GM12873 (cell line): ENCODE data around the gene CNTF.

ENCODE experiments used
- CTCF ChIP-seq: IDR thresholded peaks from 2 replicates; pipeline ENCODE4 v1.5.1; 2012; ENCODE audit warnings: low read depth, mild to moderate bottlenecking, moderate library complexity, low read length, control low read depth; ENCODE audit not compliant: insufficient read depth; ENCODE audit errors: missing control alignments

CNTF gene

DNA sequence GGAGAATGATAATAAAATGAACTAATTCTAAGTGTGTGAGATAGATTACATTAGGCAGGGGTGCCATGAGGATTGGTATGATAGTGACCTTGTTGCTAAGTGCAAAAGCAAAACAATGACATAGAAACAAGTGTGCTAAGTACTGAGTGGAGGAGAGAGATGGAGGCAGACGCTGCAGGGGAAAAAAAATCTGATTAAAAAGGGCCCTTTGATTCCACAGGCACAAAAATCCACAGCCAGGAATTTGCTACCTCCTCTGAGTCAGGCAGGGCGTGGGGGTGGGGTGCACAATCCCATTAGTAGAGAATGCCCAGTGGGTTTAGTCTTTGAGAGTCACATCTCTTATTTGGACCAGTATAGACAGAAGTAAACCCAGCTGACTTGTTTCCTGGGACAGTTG lies at the start of gene CNTF:
CNTF (plus strand) TSS at position 322 of the 400 bp plus-strand sequence. CDS start 88 bp downstream, outside the sequence.
- TF ChIP-seq CTCF: no peak

- no peak for TF ChIP-seq CTCF
Observed at GRCh38 chr11:58573451-58574104, 48.9 kb upstream of the CNTF start.

- no peak for TF ChIP-seq CTCF
Observed at GRCh38 chr11:58574881-58575280, 47.6 kb upstream of the CNTF start.

- no peak for TF ChIP-seq CTCF
Observed at GRCh38 chr11:58575377-58576020, 47.0 kb upstream of the CNTF start, which contains the start of gene LPXN. Gene LPXN (minus strand): TSS chr11:58575856. CDS start chr11:58575772, 84 bp downstream.

DNA sequence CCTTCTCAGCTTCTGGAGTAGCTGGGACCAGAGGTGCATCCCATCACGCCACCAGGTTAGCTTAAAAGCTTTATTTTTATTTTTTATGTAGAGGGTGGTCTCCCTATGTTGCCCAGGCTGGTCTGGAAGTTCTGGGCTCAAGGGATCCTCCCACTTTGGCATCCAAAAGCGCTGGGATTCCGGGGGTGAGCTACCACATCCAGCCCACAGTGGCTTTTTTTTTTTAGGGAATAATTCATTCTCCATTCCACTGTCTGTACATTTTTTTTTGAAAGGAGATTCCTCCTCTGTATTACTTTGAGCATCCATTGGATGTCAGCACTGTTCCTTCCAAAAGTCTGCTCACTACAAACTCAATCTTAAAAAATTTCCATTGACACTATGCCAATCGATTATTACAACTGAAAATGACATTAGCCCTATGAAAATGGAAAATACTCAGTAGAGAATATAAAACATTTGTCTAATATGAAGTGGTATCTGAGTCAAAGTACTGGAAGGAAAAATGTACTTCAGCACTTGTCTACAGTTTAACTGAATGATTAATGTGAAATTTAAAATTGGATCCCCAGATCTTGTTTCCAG lies 45.5 kb upstream of the CNTF start:
- peak; percentile 46 for TF ChIP-seq CTCF

DNA sequence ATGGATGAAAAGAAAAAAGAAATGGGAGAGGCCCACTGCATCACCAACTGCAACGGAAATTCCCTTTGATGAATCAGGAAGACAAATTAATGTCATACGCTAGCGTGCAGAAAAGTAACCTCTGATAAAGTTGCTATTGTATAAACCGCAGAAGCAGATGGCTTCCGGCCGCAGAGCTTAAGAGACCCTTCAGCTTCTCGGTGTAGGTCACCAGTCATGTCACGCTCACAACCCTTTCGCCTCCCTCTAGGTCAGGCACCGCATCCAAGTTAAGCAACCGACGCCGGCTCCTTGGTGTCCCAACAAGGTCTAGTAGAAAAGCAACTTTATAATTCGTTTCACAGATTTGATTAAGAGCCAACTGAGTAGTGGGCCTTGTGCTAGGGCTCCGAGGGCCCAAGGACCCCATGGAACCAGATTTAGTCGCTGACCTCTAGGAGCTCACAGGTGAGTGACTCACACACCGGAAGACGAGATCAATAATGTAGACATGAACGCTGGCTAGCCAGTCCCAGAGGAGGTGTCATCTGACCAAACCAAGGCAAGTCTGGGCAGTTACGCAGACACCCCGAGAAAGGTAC lies 44.8 kb upstream of the CNTF start:
- no peak for TF ChIP-seq CTCF

DNA sequence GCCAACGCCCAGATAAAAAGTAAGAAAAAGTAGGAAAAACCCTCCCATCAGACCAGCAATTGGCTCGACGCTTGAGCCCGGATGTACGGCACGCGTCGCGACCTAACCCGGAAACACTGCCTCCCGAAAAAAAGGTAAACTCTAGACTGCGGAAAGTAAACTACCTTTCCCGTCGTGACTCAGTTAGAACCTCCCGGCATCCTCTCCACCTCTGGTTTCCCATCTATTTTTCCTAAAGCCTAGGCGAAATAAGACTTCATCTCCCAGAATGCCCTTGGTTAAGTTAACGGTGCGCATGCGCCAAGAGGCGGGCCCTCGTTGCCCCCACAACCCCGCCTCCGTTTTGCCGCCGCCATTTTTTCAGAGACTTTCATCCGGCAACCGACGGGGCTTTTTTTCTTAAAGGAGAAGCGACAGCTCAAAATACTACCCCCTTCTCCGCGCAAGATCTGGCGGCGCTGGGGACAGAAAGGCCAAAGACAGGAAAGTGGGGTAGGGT lies 44.3 kb upstream of the CNTF start:
- TF ChIP-seq CTCF: no peak
